Measurements from ENCODE around the gene GOLGA8B. TPM values are rescaled to one million over a fixed set of nuclear protein-coding genes. Genes with fewer than 3 reads are reported as not detected.

GOLGA8B gene
- total and polyA plus RNA-seq, 4 donors, result 8.4 to 71.0 (median 22.9) TPM

- DNase-seq (ENCODE audit: low spot score), result no peak
- WGBS, result 49% methylated on average over 5 of the region's 5 CpGs
- peak in 1 of 2 donors; percentile 27 for TF ChIP-seq RAD21 (IDR thresholded peaks at IDR 0.05)
- TF ChIP-seq CTCF (IDR thresholded peaks at IDR 0.05; ENCODE audit: low read depth, low read length, missing input control), result peak; percentile 8
- TF ChIP-seq MAX (IDR thresholded peaks at IDR 0.05), result no peak
- H3K27me3 ChIP-seq (ENCODE audit: control insufficient read depth in 4 of 4, insufficient read depth in 4 of 4, low read length in 3 of 4), result peaks cover 0 to 8% (median 0%) of the 10 kb centered on the region in 4 donors
- H3K4me3 ChIP-seq (ENCODE audit: low read depth in 1 of 3, low read length in 3 of 3), result no peak overlapping the region
- H3K4me1 ChIP-seq (ENCODE audit: control insufficient read depth in 4 of 4, insufficient read depth in 4 of 4, low read length in 3 of 4), result no peaks in the 10 kb centered on the region
- H3K9me3 ChIP-seq (ENCODE audit: control insufficient read depth in 4 of 4, low read length in 3 of 4), result no peaks in the 10 kb centered on the region
- no peaks in the 10 kb centered on the region for H3K36me3 ChIP-seq (ENCODE audit: control insufficient read depth in 4 of 4, insufficient read depth in 3 of 4, low read depth in 1 of 4, low read length in 3 of 4)
- no peak overlapping the region for H3K9ac ChIP-seq (ENCODE audit: low read depth in 1 of 2, low read length in 2 of 2)
- no peak overlapping the region for H3K27ac ChIP-seq (ENCODE audit: low read depth in 1 of 2, low read length in 2 of 2)
Observed at GRCh38 chr15:34616613-34617012, 33.2 kb upstream of the GOLGA8B start.

DNA sequence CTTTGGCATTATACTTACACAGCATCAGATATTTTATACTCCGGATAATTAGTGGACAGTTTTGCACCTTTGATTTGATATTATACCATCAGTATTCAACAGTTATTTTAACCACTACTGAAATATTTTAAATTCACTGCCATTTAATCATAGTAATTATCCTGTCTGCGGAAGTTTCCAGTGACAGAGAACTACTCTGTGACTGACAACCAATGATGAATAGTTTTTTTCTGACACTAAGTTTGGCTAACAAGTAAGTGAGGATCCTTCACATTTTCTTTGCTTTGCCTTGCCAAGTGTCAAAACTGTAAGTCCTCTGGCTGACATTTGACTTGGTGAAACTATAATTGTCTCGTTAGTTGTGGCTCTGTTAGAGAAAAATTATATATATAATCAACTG, 30.5 kb upstream of the GOLGA8B start:
- TF ChIP-seq HNF4A (conservative IDR thresholded peaks at IDR 0.05) (no peak), NR2F2 (IDR thresholded peaks at IDR 0.05) (no peak), CTCF (IDR thresholded peaks at IDR 0.05; ENCODE audit: low read depth, low read length, missing input control) (no peak), ATF3 (IDR thresholded peaks at IDR 0.05) (no peak), SP1 (IDR thresholded peaks at IDR 0.05) (no peak), RXRA (IDR thresholded peaks at IDR 0.05) (no peak), GABPA (IDR thresholded peaks at IDR 0.05 in 1 of 2, conservative IDR thresholded peaks at IDR 0.05 in 1 of 2) (no peak), JUND (IDR thresholded peaks at IDR 0.05) (no peak), MAX (IDR thresholded peaks at IDR 0.05) (no peak), HNF4G (IDR thresholded peaks at IDR 0.05) (no peak), TAF1 (conservative IDR thresholded peaks at IDR 0.05) (no peak), FOXA2 (IDR thresholded peaks at IDR 0.05) (no peak), EGR1 (IDR thresholded peaks at IDR 0.05; ENCODE audit: low read depth in 2 of 2) (no peak), YY1 (IDR thresholded peaks at IDR 0.05) (no peak), FOXA1 (IDR thresholded peaks at IDR 0.05) (no peak)
- TF ChIP-seq, protein P1, sequence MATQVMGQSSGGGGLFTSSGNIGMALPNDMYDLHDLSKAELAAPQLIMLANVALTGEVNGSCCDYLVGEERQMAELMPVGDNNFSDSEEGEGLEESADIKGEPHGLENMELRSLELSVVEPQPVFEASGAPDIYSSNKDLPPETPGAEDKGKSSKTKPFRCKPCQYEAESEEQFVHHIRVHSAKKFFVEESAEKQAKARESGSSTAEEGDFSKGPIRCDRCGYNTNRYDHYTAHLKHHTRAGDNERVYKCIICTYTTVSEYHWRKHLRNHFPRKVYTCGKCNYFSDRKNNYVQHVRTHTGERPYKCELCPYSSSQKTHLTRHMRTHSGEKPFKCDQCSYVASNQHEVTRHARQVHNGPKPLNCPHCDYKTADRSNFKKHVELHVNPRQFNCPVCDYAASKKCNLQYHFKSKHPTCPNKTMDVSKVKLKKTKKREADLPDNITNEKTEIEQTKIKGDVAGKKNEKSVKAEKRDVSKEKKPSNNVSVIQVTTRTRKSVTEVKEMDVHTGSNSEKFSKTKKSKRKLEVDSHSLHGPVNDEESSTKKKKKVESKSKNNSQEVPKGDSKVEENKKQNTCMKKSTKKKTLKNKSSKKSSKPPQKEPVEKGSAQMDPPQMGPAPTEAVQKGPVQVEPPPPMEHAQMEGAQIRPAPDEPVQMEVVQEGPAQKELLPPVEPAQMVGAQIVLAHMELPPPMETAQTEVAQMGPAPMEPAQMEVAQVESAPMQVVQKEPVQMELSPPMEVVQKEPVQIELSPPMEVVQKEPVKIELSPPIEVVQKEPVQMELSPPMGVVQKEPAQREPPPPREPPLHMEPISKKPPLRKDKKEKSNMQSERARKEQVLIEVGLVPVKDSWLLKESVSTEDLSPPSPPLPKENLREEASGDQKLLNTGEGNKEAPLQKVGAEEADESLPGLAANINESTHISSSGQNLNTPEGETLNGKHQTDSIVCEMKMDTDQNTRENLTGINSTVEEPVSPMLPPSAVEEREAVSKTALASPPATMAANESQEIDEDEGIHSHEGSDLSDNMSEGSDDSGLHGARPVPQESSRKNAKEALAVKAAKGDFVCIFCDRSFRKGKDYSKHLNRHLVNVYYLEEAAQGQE (IDR thresholded peaks at IDR 0.05), result no peak
- TF ChIP-seq, protein P2, sequence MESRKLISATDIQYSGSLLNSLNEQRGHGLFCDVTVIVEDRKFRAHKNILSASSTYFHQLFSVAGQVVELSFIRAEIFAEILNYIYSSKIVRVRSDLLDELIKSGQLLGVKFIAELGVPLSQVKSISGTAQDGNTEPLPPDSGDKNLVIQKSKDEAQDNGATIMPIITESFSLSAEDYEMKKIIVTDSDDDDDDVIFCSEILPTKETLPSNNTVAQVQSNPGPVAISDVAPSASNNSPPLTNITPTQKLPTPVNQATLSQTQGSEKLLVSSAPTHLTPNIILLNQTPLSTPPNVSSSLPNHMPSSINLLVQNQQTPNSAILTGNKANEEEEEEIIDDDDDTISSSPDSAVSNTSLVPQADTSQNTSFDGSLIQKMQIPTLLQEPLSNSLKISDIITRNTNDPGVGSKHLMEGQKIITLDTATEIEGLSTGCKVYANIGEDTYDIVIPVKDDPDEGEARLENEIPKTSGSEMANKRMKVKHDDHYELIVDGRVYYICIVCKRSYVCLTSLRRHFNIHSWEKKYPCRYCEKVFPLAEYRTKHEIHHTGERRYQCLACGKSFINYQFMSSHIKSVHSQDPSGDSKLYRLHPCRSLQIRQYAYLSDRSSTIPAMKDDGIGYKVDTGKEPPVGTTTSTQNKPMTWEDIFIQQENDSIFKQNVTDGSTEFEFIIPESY (IDR thresholded peaks at IDR 0.05), result no peak
- peaks cover 0 to 8% (median 0%) of the 10 kb centered on the region in 4 donors for H3K27me3 ChIP-seq (ENCODE audit: control insufficient read depth in 4 of 4, insufficient read depth in 4 of 4, low read length in 3 of 4)
- no peaks in the 10 kb centered on the region for H3K4me1 ChIP-seq (ENCODE audit: control insufficient read depth in 4 of 4, insufficient read depth in 4 of 4, low read length in 3 of 4)
- no peaks in the 10 kb centered on the region for H3K36me3 ChIP-seq (ENCODE audit: control insufficient read depth in 4 of 4, insufficient read depth in 3 of 4, low read depth in 1 of 4, low read length in 3 of 4)
- WGBS, result 85% methylated on average over 3 of the region's 3 CpGs
- no peak overlapping the region for H3K9ac ChIP-seq (ENCODE audit: low read depth in 1 of 2, low read length in 2 of 2)
- H3K27ac ChIP-seq (ENCODE audit: low read depth in 1 of 2, low read length in 2 of 2), result no peak overlapping the region
- DNase-seq (ENCODE audit: low spot score), result no peak
- H3K9me3 ChIP-seq (ENCODE audit: control insufficient read depth in 4 of 4, low read length in 3 of 4), result no peaks in the 10 kb centered on the region
- H3K4me3 ChIP-seq (ENCODE audit: low read depth in 1 of 3, low read length in 3 of 3), result no peak overlapping the region

Measured in liver (tissue), 9 donors.